Liver (tissue), 9 donors: ENCODE measurements around the gene DNAJB6. TPM values are rescaled to one million over a fixed set of nuclear protein-coding genes. Genes with fewer than 3 reads are reported as not detected.

Experiments used
- DNase-seq: peaks from one replicate; pipeline ENCODE4 v3.0.0-alpha.2; 2017; ENCODE audit warnings: low spot score
- H3K27ac ChIP-seq, 2 donors: one replicate each; pipeline ENCODE4 v1.7.0; 2013; ENCODE audit warnings: inconsistent platforms in 2 of 2, low read length in 2 of 2, control low read depth in 1 of 2, low read depth in 1 of 2, mild to moderate bottlenecking in 1 of 2
- H3K27me3 ChIP-seq, 4 donors: one replicate each; pipeline versions ENCODE4 v1.6.1 to v1.7.0; 2013; ENCODE audit warnings: low read length in 3 of 4, inconsistent platforms in 1 of 4, mild to moderate bottlenecking in 1 of 4, moderate library complexity in 1 of 4; ENCODE audit not compliant: control insufficient read depth in 4 of 4, insufficient read depth in 4 of 4
- H3K36me3 ChIP-seq, 4 donors: one replicate each; pipeline versions ENCODE4 v1.6.1 to v1.7.0; 2013; ENCODE audit warnings: low read length in 3 of 4, mild to moderate bottlenecking in 3 of 4, low read depth in 1 of 4, moderate library complexity in 1 of 4; ENCODE audit not compliant: control insufficient read depth in 4 of 4, insufficient read depth in 3 of 4
- H3K4me1 ChIP-seq, 4 donors: one replicate each; pipeline versions ENCODE4 v1.6.1 to v1.7.0; 2013; ENCODE audit warnings: low read length in 3 of 4, mild to moderate bottlenecking in 3 of 4, moderate library complexity in 1 of 4; ENCODE audit not compliant: control insufficient read depth in 4 of 4, insufficient read depth in 4 of 4
- H3K4me3 ChIP-seq, 3 donors: one replicate each; pipeline versions ENCODE4 v1.6.1 to v1.7.0; 2013; ENCODE audit warnings: low read length in 3 of 3, control low read depth in 1 of 3, low read depth in 1 of 3, mild to moderate bottlenecking in 1 of 3
- H3K9ac ChIP-seq, 2 donors: one replicate each; pipeline ENCODE4 v1.7.0; 2013; ENCODE audit warnings: low read length in 2 of 2, mild to moderate bottlenecking in 2 of 2, moderate library complexity in 2 of 2, control low read depth in 1 of 2, low read depth in 1 of 2
- H3K9me3 ChIP-seq, 4 donors: one replicate each; pipeline versions ENCODE4 v1.6.1 to v1.7.0; 2013; ENCODE audit warnings: low read length in 3 of 4; ENCODE audit not compliant: control insufficient read depth in 4 of 4
- EGR1 ChIP-seq, 2 donors: IDR thresholded peaks; 2 replicates each; pipeline ENCODE4 v1.6.1; 2016 to 2018; ENCODE audit warnings: antibody characterized with exemption in 2 of 2, low read depth in 2 of 2
- FOXA1 ChIP-seq: IDR thresholded peaks from 2 replicates; pipeline ENCODE4 v1.6.1; 2016; ENCODE audit warnings: antibody characterized with exemption
- FOXA2 ChIP-seq: IDR thresholded peaks from 2 replicates; pipeline ENCODE4 v1.6.1; 2016; ENCODE audit warnings: antibody characterized with exemption
- GABPA ChIP-seq, 2 donors: IDR thresholded peaks in 1 of 2; conservative IDR thresholded peaks in 1 of 2; 2 replicates each; pipeline ENCODE4 v1.6.1; 2016; ENCODE audit warnings: antibody characterized with exemption in 2 of 2, mild to moderate bottlenecking in 1 of 2, moderate library complexity in 1 of 2
- HNF4A ChIP-seq, 2 donors: conservative IDR thresholded peaks; 2 replicates each; pipeline ENCODE4 v1.6.1; 2016; ENCODE audit warnings: antibody characterized with exemption in 2 of 2, mild to moderate bottlenecking in 2 of 2
- HNF4G ChIP-seq: IDR thresholded peaks from 2 replicates; pipeline ENCODE4 v1.6.1; 2016; ENCODE audit warnings: antibody characterized with exemption
- MAX ChIP-seq: IDR thresholded peaks from 2 replicates; pipeline ENCODE4 v1.6.1; 2016; ENCODE audit warnings: antibody characterized with exemption
- NR2F2 ChIP-seq: IDR thresholded peaks from 2 replicates; pipeline ENCODE4 v1.6.1; 2016; ENCODE audit warnings: antibody characterized with exemption
- RAD21 ChIP-seq, 2 donors: IDR thresholded peaks; 2 replicates each; pipeline ENCODE4 v1.6.1; 2016; ENCODE audit warnings: antibody characterized with exemption in 2 of 2, mild to moderate bottlenecking in 2 of 2
- RXRA ChIP-seq, 2 donors: IDR thresholded peaks; 2 replicates each; pipeline ENCODE4 v1.6.1; 2017 to 2018; ENCODE audit warnings: antibody characterized with exemption in 2 of 2, mild to moderate bottlenecking in 1 of 2
- TAF1 ChIP-seq: conservative IDR thresholded peaks from 2 replicates; pipeline ENCODE4 v1.6.1; 2016; ENCODE audit warnings: antibody characterized with exemption, mild to moderate bottlenecking
- YY1 ChIP-seq: IDR thresholded peaks from 2 replicates; pipeline ENCODE4 v1.6.1; 2016; ENCODE audit warnings: antibody characterized with exemption, mild to moderate bottlenecking
- WGBS: extraction: QIAGEN DNeasy Blood & Tissue Kit; methylation state at CpG from one replicate; pipeline ENCODE4 v1.1.7; 2013; 5-methylcytosine and 5-hydroxymethylcytosine counted together
- polyA plus RNA-seq, 2 donors: library from polyadenylated mRNA; stranded (reverse) in 1 of 2; unstranded in 1 of 2; fragments of 200-250 nt in 1 of 2; fragments of >200 nt in 1 of 2; fragmentation: Nextera tagmentation in 1 of 2; extraction: Ambion mirVana in 1 of 2; gene quantifications; one replicate each; pipeline versions ENCODE4 v1.2.1 to v1.2.3, GENCODE V29; 2013 to 2015
- total RNA-seq, 2 donors: library from RNA; depleted of rRNA; stranded (reverse); fragments of >200 nt; gene quantifications; one replicate each; pipeline ENCODE4 v1.2.3, GENCODE V29; 2014
- TF ChIP-seq, protein P1 (sequence below): IDR thresholded peaks from 2 replicates; pipeline ENCODE4 v1.6.1; 2016; ENCODE audit warnings: antibody characterized with exemption
- TF ChIP-seq, protein P2 (sequence below): IDR thresholded peaks from 2 replicates; pipeline ENCODE4 v1.6.1; 2016; ENCODE audit warnings: antibody characterized with exemption
- donor health status: healthy.
- donor health status: healthy.
- donor health status: healthy.
- donor health status: healthy.
- donor health status: healthy.

DNAJB6 gene
- total and polyA plus RNA-seq, 4 donors = 26.5 to 46.6 (median 42.4) TPM

GRCh38 chr7:157414702-157415096 is 77.9 kb downstream of the DNAJB6 start:
- Histone ChIP-seq H3K36me3 (peaks cover 5 to 38% (median 8%) of the 10 kb centered on the region in 4 donors), H3K9me3 (no peaks in the 10 kb centered on the region), H3K4me1 (no peaks in the 10 kb centered on the region), H3K27ac (no peak overlapping the region), H3K4me3 (no peak overlapping the region), H3K9ac (no peak overlapping the region), H3K27me3 (no peaks in the 10 kb centered on the region)
- no peak for DNase-seq
- no peak for TF ChIP-seq FOXA2
- 96% methylated on average over 8 of the region's 8 CpGs for WGBS

- no peak overlapping the region for H3K4me3 ChIP-seq
- no peaks in the 10 kb centered on the region for H3K4me1 ChIP-seq
- WGBS = 95% methylated on average over 16 of the region's 16 CpGs
- H3K27me3 ChIP-seq = no peaks in the 10 kb centered on the region
- no peak for DNase-seq
- no peaks in the 10 kb centered on the region for H3K9me3 ChIP-seq
- H3K27ac ChIP-seq = no peak overlapping the region
- no peak for TF ChIP-seq YY1
- no peak for TF ChIP-seq FOXA2
- no peak for TF ChIP-seq TAF1
- H3K9ac ChIP-seq = no peak overlapping the region
- H3K36me3 ChIP-seq = peaks cover 3 to 32% (median 8%) of the 10 kb centered on the region in 4 donors
These were observed 78.7 kb downstream of the DNAJB6 start for GRCh38 chr7:157415486-157415885.

- 98% methylated on average over 30 of the region's 30 CpGs for WGBS
- DNase-seq = no peak
- Histone ChIP-seq H3K36me3 (peaks cover 2 to 28% (median 8%) of the 10 kb centered on the region in 4 donors), H3K27me3 (no peaks in the 10 kb centered on the region), H3K9ac (no peak overlapping the region), H3K4me1 (no peaks in the 10 kb centered on the region), H3K27ac (no peak overlapping the region), H3K4me3 (no peak overlapping the region), H3K9me3 (no peaks in the 10 kb centered on the region)
- TF ChIP-seq NR2F2 = no peak
- TF ChIP-seq RAD21 (IDR thresholded peaks at IDR 0.05) = no peak
- no peak for TF ChIP-seq TAF1
- no peak for TF ChIP-seq HNF4G
- TF ChIP-seq FOXA1 = no peak
- TF ChIP-seq GABPA (IDR thresholded peaks at IDR 0.05 in 1 of 2, conservative IDR thresholded peaks at IDR 0.05 in 1 of 2) = no peak
- TF ChIP-seq MAX = no peak
- no peak for TF ChIP-seq EGR1 (IDR thresholded peaks at IDR 0.05; ENCODE audit: low read depth in 2 of 2)
- no peak for TF ChIP-seq FOXA2
- TF ChIP-seq, protein P1, sequence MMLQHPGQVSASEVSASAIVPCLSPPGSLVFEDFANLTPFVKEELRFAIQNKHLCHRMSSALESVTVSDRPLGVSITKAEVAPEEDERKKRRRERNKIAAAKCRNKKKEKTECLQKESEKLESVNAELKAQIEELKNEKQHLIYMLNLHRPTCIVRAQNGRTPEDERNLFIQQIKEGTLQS = no peak
- TF ChIP-seq, protein P2, sequence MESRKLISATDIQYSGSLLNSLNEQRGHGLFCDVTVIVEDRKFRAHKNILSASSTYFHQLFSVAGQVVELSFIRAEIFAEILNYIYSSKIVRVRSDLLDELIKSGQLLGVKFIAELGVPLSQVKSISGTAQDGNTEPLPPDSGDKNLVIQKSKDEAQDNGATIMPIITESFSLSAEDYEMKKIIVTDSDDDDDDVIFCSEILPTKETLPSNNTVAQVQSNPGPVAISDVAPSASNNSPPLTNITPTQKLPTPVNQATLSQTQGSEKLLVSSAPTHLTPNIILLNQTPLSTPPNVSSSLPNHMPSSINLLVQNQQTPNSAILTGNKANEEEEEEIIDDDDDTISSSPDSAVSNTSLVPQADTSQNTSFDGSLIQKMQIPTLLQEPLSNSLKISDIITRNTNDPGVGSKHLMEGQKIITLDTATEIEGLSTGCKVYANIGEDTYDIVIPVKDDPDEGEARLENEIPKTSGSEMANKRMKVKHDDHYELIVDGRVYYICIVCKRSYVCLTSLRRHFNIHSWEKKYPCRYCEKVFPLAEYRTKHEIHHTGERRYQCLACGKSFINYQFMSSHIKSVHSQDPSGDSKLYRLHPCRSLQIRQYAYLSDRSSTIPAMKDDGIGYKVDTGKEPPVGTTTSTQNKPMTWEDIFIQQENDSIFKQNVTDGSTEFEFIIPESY = no peak
- no peak for TF ChIP-seq YY1
- TF ChIP-seq HNF4A (conservative IDR thresholded peaks at IDR 0.05) = no peak
- no peak for TF ChIP-seq RXRA (IDR thresholded peaks at IDR 0.05)
These were observed 79.2 kb downstream of the DNAJB6 start for GRCh38 chr7:157416011-157416410.
